ENCODE data around the gene SPON1.

Gene SPON1

GRCh38 chr11:14042686-14043465 lies 80.4 kb downstream of the SPON1 start:
- no peaks in the 10 kb centered on the region for H3K36me3 ChIP-seq (ENCODE audit: insufficient read depth, low read length)
- no peaks in the 10 kb centered on the region for H3K27me3 ChIP-seq (ENCODE audit: control insufficient read depth in 1 of 2, insufficient read depth in 2 of 2, low read length in 2 of 2)
- no peak overlapping the region for H3K27ac ChIP-seq (ENCODE audit: low read depth, low read length)
- no peaks in the 10 kb centered on the region for H3K9me3 ChIP-seq (ENCODE audit: low read length)
- no peak overlapping the region for H3K9ac ChIP-seq (ENCODE audit: low read length)
- no peaks in the 10 kb centered on the region for H3K4me1 ChIP-seq (ENCODE audit: insufficient read depth, low read length)
- H3K4me3 ChIP-seq (ENCODE audit: low read depth in 1 of 2, low read length in 2 of 2), result no peak overlapping the region

- Histone ChIP-seq H3K9ac (ENCODE audit: low read length) (no peak overlapping the region), H3K4me3 (ENCODE audit: low read depth in 1 of 2, low read length in 2 of 2) (no peak overlapping the region), H3K4me1 (ENCODE audit: insufficient read depth, low read length) (no peaks in the 10 kb centered on the region), H3K27me3 (ENCODE audit: control insufficient read depth in 1 of 2, insufficient read depth in 2 of 2, low read length in 2 of 2) (no peaks in the 10 kb centered on the region), H3K36me3 (ENCODE audit: insufficient read depth, low read length) (no peaks in the 10 kb centered on the region), H3K9me3 (ENCODE audit: low read length) (no peaks in the 10 kb centered on the region), H3K27ac (ENCODE audit: low read depth, low read length) (no peak overlapping the region)
Measured at GRCh38 chr11:14044916-14045315, 82.4 kb downstream of the SPON1 start.

GRCh38 chr11:14045417-14045816 lies 82.9 kb downstream of the SPON1 start:
- Histone ChIP-seq H3K27me3 (ENCODE audit: control insufficient read depth in 1 of 2, insufficient read depth in 2 of 2, low read length in 2 of 2) (no peaks in the 10 kb centered on the region), H3K36me3 (ENCODE audit: insufficient read depth, low read length) (no peaks in the 10 kb centered on the region), H3K27ac (ENCODE audit: low read depth, low read length) (no peak overlapping the region), H3K9ac (ENCODE audit: low read length) (no peak overlapping the region), H3K4me3 (ENCODE audit: low read depth in 1 of 2, low read length in 2 of 2) (no peak overlapping the region), H3K4me1 (ENCODE audit: insufficient read depth, low read length) (no peaks in the 10 kb centered on the region), H3K9me3 (ENCODE audit: low read length) (no peaks in the 10 kb centered on the region)

GRCh38 chr11:14052198-14052597 lies 89.7 kb downstream of the SPON1 start:
- Histone ChIP-seq H3K4me3 (ENCODE audit: low read depth in 1 of 2, low read length in 2 of 2) (no peak overlapping the region), H3K9ac (ENCODE audit: low read length) (no peak overlapping the region), H3K36me3 (ENCODE audit: insufficient read depth, low read length) (no peaks in the 10 kb centered on the region), H3K27ac (ENCODE audit: low read depth, low read length) (no peak overlapping the region), H3K4me1 (ENCODE audit: insufficient read depth, low read length) (no peaks in the 10 kb centered on the region), H3K9me3 (ENCODE audit: low read length) (no peaks in the 10 kb centered on the region), H3K27me3 (ENCODE audit: control insufficient read depth in 1 of 2, insufficient read depth in 2 of 2, low read length in 2 of 2) (no peaks in the 10 kb centered on the region)

GRCh38 chr11:14054116-14055107 lies 91.9 kb downstream of the SPON1 start:
- no peaks in the 10 kb centered on the region for H3K9me3 ChIP-seq (ENCODE audit: low read length)
- H3K36me3 ChIP-seq (ENCODE audit: insufficient read depth, low read length), result no peaks in the 10 kb centered on the region
- no peak overlapping the region for H3K4me3 ChIP-seq (ENCODE audit: low read depth in 1 of 2, low read length in 2 of 2)
- no peaks in the 10 kb centered on the region for H3K4me1 ChIP-seq (ENCODE audit: insufficient read depth, low read length)
- H3K27ac ChIP-seq (ENCODE audit: low read depth, low read length), result no peak overlapping the region
- no peaks in the 10 kb centered on the region for H3K27me3 ChIP-seq (ENCODE audit: control insufficient read depth in 1 of 2, insufficient read depth in 2 of 2, low read length in 2 of 2)
- H3K9ac ChIP-seq (ENCODE audit: low read length), result no peak overlapping the region

GRCh38 chr11:14055936-14056335 lies 93.4 kb downstream of the SPON1 start:
- Histone ChIP-seq H3K9me3 (ENCODE audit: low read length) (no peaks in the 10 kb centered on the region), H3K36me3 (ENCODE audit: insufficient read depth, low read length) (no peaks in the 10 kb centered on the region), H3K4me1 (ENCODE audit: insufficient read depth, low read length) (no peaks in the 10 kb centered on the region), H3K9ac (ENCODE audit: low read length) (no peak overlapping the region), H3K27ac (ENCODE audit: low read depth, low read length) (no peak overlapping the region), H3K27me3 (ENCODE audit: control insufficient read depth in 1 of 2, insufficient read depth in 2 of 2, low read length in 2 of 2) (no peaks in the 10 kb centered on the region), H3K4me3 (ENCODE audit: low read depth in 1 of 2, low read length in 2 of 2) (no peak overlapping the region)

- H3K4me3 ChIP-seq (ENCODE audit: low read depth in 1 of 2, low read length in 2 of 2), result no peak overlapping the region
- no peaks in the 10 kb centered on the region for H3K4me1 ChIP-seq (ENCODE audit: insufficient read depth, low read length)
- H3K9ac ChIP-seq (ENCODE audit: low read length), result no peak overlapping the region
- H3K9me3 ChIP-seq (ENCODE audit: low read length), result no peaks in the 10 kb centered on the region
- H3K27ac ChIP-seq (ENCODE audit: low read depth, low read length), result no peak overlapping the region
- no peaks in the 10 kb centered on the region for H3K36me3 ChIP-seq (ENCODE audit: insufficient read depth, low read length)
- no peaks in the 10 kb centered on the region for H3K27me3 ChIP-seq (ENCODE audit: control insufficient read depth in 1 of 2, insufficient read depth in 2 of 2, low read length in 2 of 2)
Measured at GRCh38 chr11:14058061-14058460, 95.5 kb downstream of the SPON1 start.

GRCh38 chr11:14059491-14059890 lies 97.0 kb downstream of the SPON1 start:
- Histone ChIP-seq H3K9me3 (ENCODE audit: low read length) (no peaks in the 10 kb centered on the region), H3K9ac (ENCODE audit: low read length) (no peak overlapping the region), H3K27me3 (ENCODE audit: control insufficient read depth in 1 of 2, insufficient read depth in 2 of 2, low read length in 2 of 2) (no peaks in the 10 kb centered on the region), H3K4me3 (ENCODE audit: low read depth in 1 of 2, low read length in 2 of 2) (no peak overlapping the region), H3K36me3 (ENCODE audit: insufficient read depth, low read length) (no peaks in the 10 kb centered on the region), H3K4me1 (ENCODE audit: insufficient read depth, low read length) (no peaks in the 10 kb centered on the region), H3K27ac (ENCODE audit: low read depth, low read length) (no peak overlapping the region)

GRCh38 chr11:14061721-14062120 lies 99.2 kb downstream of the SPON1 start:
- Histone ChIP-seq H3K27ac (ENCODE audit: low read depth, low read length) (no peak overlapping the region), H3K9me3 (ENCODE audit: low read length) (no peaks in the 10 kb centered on the region), H3K36me3 (ENCODE audit: insufficient read depth, low read length) (no peaks in the 10 kb centered on the region), H3K27me3 (ENCODE audit: control insufficient read depth in 1 of 2, insufficient read depth in 2 of 2, low read length in 2 of 2) (no peaks in the 10 kb centered on the region), H3K9ac (ENCODE audit: low read length) (no peak overlapping the region), H3K4me1 (ENCODE audit: insufficient read depth, low read length) (no peaks in the 10 kb centered on the region), H3K4me3 (ENCODE audit: low read depth in 1 of 2, low read length in 2 of 2) (no peak overlapping the region)

- Histone ChIP-seq H3K27me3 (ENCODE audit: control insufficient read depth in 1 of 2, insufficient read depth in 2 of 2, low read length in 2 of 2) (no peaks in the 10 kb centered on the region), H3K36me3 (ENCODE audit: insufficient read depth, low read length) (no peaks in the 10 kb centered on the region), H3K9me3 (ENCODE audit: low read length) (no peaks in the 10 kb centered on the region), H3K4me3 (ENCODE audit: low read depth in 1 of 2, low read length in 2 of 2) (no peak overlapping the region), H3K4me1 (ENCODE audit: insufficient read depth, low read length) (no peaks in the 10 kb centered on the region), H3K9ac (ENCODE audit: low read length) (no peak overlapping the region), H3K27ac (ENCODE audit: low read depth, low read length) (no peak overlapping the region)
Measured at GRCh38 chr11:14065141-14065540, 102.6 kb downstream of the SPON1 start.

GRCh38 chr11:14065681-14066080 lies 103.2 kb downstream of the SPON1 start:
- no peaks in the 10 kb centered on the region for H3K36me3 ChIP-seq (ENCODE audit: insufficient read depth, low read length)
- no peaks in the 10 kb centered on the region for H3K4me1 ChIP-seq (ENCODE audit: insufficient read depth, low read length)
- no peak overlapping the region for H3K9ac ChIP-seq (ENCODE audit: low read length)
- no peak overlapping the region for H3K27ac ChIP-seq (ENCODE audit: low read depth, low read length)
- no peaks in the 10 kb centered on the region for H3K27me3 ChIP-seq (ENCODE audit: control insufficient read depth in 1 of 2, insufficient read depth in 2 of 2, low read length in 2 of 2)
- no peaks in the 10 kb centered on the region for H3K9me3 ChIP-seq (ENCODE audit: low read length)
- H3K4me3 ChIP-seq (ENCODE audit: low read depth in 1 of 2, low read length in 2 of 2), result no peak overlapping the region

Measured in muscle layer of colon (tissue), 2 donors.